Measurements from ENCODE around the gene KIF17. TPM values are rescaled to one million over a fixed set of nuclear protein-coding genes. Genes with fewer than 3 reads are reported as not detected.
A peak's percentile ranks its signal among the peaks of the same experiment; 100 is the strongest.

The KIF17 gene
- total RNA-seq, 1 donor from 2014 or later = not detected

DNA sequence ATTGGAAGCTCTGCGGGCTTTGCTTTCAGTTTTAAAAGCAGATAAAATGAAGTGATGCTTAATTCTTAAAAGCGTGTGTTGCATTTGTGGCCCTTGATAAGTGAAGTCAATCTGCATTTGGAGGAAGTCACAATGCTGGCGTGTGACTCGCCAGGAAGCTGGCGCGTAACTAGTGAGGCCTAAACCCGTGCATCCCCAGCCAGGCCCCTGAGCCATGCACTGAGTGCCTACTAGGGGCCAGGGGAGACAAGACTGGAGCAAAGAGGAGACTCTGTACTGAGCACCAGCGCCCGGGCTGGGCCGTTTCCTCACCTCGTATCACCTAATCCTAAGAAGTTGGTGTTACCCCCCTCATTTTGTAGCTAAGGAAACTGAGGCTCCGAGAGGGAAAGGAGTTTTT is 52.1 kb downstream of the KIF17 start:
- Mint-ChIP-seq H3K27me3 (no peaks in the 10 kb centered on the region), H3K4me3 (no peak overlapping the region), H3K4me1 (peaks cover 15% of the 10 kb centered on the region), H3K36me3 (ENCODE audit: low read depth) (peaks cover 7% of the 10 kb centered on the region), H3K9me3 (no peaks in the 10 kb centered on the region), H3K27ac (no peak overlapping the region)
- ChIA-PET CTCF (interaction anchor here (0.5 kb wide), 1 partner anchor 27 kb away, joined by 3 read pairs; no protein-coding TSS in a partner anchor), POLR2A (no interaction called here)
- no peak for DNase-seq
- TF ChIP-seq, protein P1, sequence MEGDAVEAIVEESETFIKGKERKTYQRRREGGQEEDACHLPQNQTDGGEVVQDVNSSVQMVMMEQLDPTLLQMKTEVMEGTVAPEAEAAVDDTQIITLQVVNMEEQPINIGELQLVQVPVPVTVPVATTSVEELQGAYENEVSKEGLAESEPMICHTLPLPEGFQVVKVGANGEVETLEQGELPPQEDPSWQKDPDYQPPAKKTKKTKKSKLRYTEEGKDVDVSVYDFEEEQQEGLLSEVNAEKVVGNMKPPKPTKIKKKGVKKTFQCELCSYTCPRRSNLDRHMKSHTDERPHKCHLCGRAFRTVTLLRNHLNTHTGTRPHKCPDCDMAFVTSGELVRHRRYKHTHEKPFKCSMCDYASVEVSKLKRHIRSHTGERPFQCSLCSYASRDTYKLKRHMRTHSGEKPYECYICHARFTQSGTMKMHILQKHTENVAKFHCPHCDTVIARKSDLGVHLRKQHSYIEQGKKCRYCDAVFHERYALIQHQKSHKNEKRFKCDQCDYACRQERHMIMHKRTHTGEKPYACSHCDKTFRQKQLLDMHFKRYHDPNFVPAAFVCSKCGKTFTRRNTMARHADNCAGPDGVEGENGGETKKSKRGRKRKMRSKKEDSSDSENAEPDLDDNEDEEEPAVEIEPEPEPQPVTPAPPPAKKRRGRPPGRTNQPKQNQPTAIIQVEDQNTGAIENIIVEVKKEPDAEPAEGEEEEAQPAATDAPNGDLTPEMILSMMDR (IDR thresholded peaks at IDR 0.05) = no peak
- no peak for ATAC-seq (ENCODE audit: low read depth)
- intact Hi-C loops (cut with micrococcal nuclease) = no loop called here

DNA sequence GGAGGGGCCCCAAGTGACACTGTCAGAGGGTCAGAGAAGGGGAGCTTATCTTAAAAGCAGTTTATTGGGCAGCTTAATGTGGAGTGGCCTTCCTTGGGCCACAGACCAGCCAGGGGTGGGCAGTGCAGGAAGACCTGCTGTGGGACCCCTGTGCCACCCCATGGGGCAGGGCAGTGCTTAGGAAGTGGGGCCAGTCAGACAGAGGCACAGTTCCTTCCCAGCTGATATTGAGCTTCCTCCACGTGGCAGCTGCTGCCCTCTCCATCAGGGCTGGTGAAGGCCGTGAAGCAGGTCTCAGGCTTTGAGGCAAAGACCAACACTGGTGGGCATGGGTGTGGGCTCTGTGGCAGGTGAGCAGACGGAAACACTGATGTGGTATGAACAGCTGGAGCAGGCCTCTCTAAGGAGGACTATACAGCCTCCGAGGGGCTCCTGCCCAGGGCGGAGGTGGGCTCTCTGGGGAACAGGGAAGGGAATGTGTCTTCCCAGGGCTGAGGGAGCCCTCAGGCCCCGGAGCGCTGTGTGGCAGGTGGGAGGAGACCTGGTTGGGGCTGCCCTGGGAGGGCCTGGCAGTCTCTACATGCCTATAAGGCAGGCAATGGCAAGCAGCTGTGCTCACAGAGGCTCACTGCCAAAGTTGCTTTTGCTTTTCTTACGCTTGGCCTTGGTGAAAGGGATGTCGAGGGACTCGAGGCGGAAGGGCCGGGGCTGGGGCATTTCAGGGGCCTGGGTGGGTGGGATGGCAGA is 53.7 kb downstream of the KIF17 start:
- ChIA-PET POLR2A (interaction anchor here (0.7 kb wide), 1 partner anchor 1242 kb away, joined by 4 read pairs; no protein-coding TSS in a partner anchor), CTCF (interaction anchor here (1.0 kb wide), 1 partner anchor 33 kb away, joined by 3 read pairs; no protein-coding TSS in a partner anchor)
- Mint-ChIP-seq H3K36me3 (ENCODE audit: low read depth) (peaks cover 22% of the 10 kb centered on the region), H3K27me3 (no peaks in the 10 kb centered on the region), H3K27ac (no peak overlapping the region), H3K9me3 (no peaks in the 10 kb centered on the region), H3K4me1 (peaks cover 31% of the 10 kb centered on the region), H3K4me3 (no peak overlapping the region)
- ATAC-seq (ENCODE audit: low read depth) (no peak), DNase-seq (no peak)
- intact Hi-C loops (cut with micrococcal nuclease) = no loop called here
- TF ChIP-seq, protein P1 (IDR thresholded peaks at IDR 0.05) = no peak

DNA sequence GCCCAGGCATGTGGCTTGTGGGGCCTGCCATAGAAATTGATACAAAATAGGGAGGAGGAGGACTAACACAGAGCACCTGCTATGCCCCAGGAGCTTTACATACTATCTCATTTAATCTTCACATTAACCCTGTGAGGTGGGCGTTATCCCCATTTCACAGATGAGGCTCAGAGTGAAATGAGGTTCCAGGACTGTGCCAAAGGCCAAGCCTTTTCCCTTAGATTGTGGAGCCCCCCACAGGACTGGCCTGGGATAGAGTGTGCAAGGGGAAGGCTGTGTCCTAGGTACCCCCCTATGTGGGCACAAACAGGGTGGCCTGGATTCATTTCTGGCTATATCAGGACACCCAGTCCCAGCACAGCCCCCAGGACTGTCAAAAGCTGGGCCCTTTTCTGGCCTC is 54.4 kb downstream of the KIF17 start:
- Mint-ChIP-seq H3K36me3 (ENCODE audit: low read depth) (peaks cover 28% of the 10 kb centered on the region), H3K9me3 (no peaks in the 10 kb centered on the region), H3K4me1 (peaks cover 33% of the 10 kb centered on the region), H3K4me3 (no peak overlapping the region), H3K27ac (no peak overlapping the region), H3K27me3 (no peaks in the 10 kb centered on the region)
- ATAC-seq (ENCODE audit: low read depth) (no peak), DNase-seq (no peak)
- intact Hi-C loops (cut with micrococcal nuclease) = no loop called here
- ChIA-PET CTCF (interaction anchor here (1.0 kb wide), 1 partner anchor 32 kb away, joined by 3 read pairs; no protein-coding TSS in a partner anchor), POLR2A (no interaction called here)
- TF ChIP-seq, protein P1 (IDR thresholded peaks at IDR 0.05) = no peak

DNA sequence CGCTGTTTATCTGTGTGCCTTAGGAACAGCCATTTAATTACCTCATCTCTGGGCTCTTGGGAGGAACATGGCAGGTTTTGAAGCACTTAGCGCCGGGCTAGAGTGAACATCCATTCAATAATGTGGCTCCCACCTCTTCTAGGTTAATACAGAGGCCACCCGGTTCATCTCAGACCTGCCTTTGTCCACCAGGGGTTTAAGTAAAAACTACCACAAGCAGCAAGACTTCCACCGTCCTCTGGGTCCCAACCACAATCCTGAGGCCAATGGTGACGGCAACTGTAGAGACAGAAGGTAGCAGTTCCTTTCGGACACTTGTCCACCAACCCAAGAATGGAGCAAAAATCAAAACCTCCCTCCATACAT is 55.7 kb downstream of the KIF17 start:
- DNase-seq = no peak
- ATAC-seq (ENCODE audit: low read depth) = no peak
- CTCF ChIA-PET = interaction anchor here (0.9 kb wide), 1 partner anchor 28 kb away, joined by 4 read pairs; no protein-coding TSS in a partner anchor
- Mint-ChIP-seq H3K4me1 (peaks cover 33% of the 10 kb centered on the region), H3K27ac (peak overlapping the region; percentile 98), H3K27me3 (no peaks in the 10 kb centered on the region), H3K9me3 (no peaks in the 10 kb centered on the region), H3K4me3 (peak overlapping the region; percentile 99), H3K36me3 (ENCODE audit: low read depth) (peaks cover 40% of the 10 kb centered on the region)
- intact Hi-C loops (cut with micrococcal nuclease) = no loop called here
- TF ChIP-seq, protein P1 (IDR thresholded peaks at IDR 0.05) = no peak
- POLR2A ChIA-PET = interaction anchor here (1.0 to 1.4 kb wide), 5 partner anchors 31 to 1120 kb away, joined by 3 to 5 read pairs (median 4); partner anchors contain the start of genes HP1BP3, SH2D5 and USP48

Data from activated B cell treated with CpG ODN at 0.5 μM for 24 hours (primary cell).